K562 (cell line): ENCODE measurements around the gene PIRT. TPM values are rescaled to one million over a fixed set of nuclear protein-coding genes. Genes with fewer than 3 reads are reported as not detected.

Source experiments
- ATAC-seq: fragments of 200-7000 bp; cut with Tn5 transposase; 3 replicates; pipeline ENCODE4 v1.9.1; 2020; ENCODE audit warnings: moderate library complexity
- BruUV-seq: library from RNA; stranded (reverse); fragments of 400-500 nt; replicated peaks from 2 replicates; lab custom pipeline; 2021; lab: Mats Ljungman, UMichigan
- CTCF ChIA-PET: fragments of 300-600 bp; formaldehyde crosslinking; extraction: SDS; loops from one replicate; lab custom pipeline; 2021; ENCODE audit warnings: low intra/inter-chr PET ratio; lab: Yijun Ruan, JAX
- POLR2A ChIA-PET: fragments of 300-600, 350-650 bp; sonication (Branson Sonifier 250); formaldehyde crosslinking; extraction: SDS; loops from one replicate; lab custom pipeline; 2021; ENCODE audit warnings: antibody characterized with exemption, inconsistent platforms; lab: Yijun Ruan, JAX
- DNase-seq, 4 experiments: peaks; one replicate each; pipeline versions ENCODE4 v3.0.0 to v3.0.0-alpha.2; 2011 to 2018; ENCODE audit warnings: low spot score in 3 of 4, mixed read lengths in 3 of 4; ENCODE audit errors: extremely low read depth in 1 of 4
- FAIRE-seq: peaks from 2 replicates; lab custom pipeline; 2011; peaks lifted over from hg19 to GRCh38; lab: Jason Lieb, UNC
- H2AFZ ChIP-seq: 2 replicates; pipeline ENCODE4 v1.6.0; 2011; ENCODE audit warnings: low read depth, low read length, control low read depth, inconsistent platforms
- H3K27ac ChIP-seq: fragments of 200-600 bp; 3 replicates; pipeline ENCODE4 v1.8.0; 2011; ENCODE audit warnings: low read depth, mild to moderate bottlenecking, control low read depth, inconsistent platforms, low read length, moderate library complexity, mixed read lengths; ENCODE audit errors: extremely low read depth
- H3K27me3 ChIP-seq, 2 experiments: fragments of 300-600 bp in 1 of 2; 2 replicates in 1 of 2; 3 replicates in 1 of 2; pipeline versions ENCODE4 v1.6.0 to v1.8.0; 2011; ENCODE audit warnings: inconsistent platforms in 2 of 2, low read length in 2 of 2, mild to moderate bottlenecking in 1 of 2, mixed read lengths in 1 of 2, moderate library complexity in 1 of 2; ENCODE audit not compliant: control insufficient read depth in 2 of 2, insufficient read depth in 2 of 2
- H3K36me3 ChIP-seq: fragments of 300-600 bp; 3 replicates; pipeline ENCODE4 v1.8.0; 2011; ENCODE audit warnings: mild to moderate bottlenecking, low read length, inconsistent platforms; ENCODE audit not compliant: control insufficient read depth, insufficient read depth
- H3K4me1 ChIP-seq, 2 experiments: fragments of 200-600 bp in 1 of 2; replicated peaks in 1 of 2; 2 replicates in 1 of 2; 3 replicates in 1 of 2; pipeline versions ENCODE4 v1.5.1 to v1.8.0; 2011; ENCODE audit warnings: inconsistent platforms in 2 of 2, low read length in 2 of 2, mild to moderate bottlenecking in 1 of 2, mixed read lengths in 1 of 2, moderate library complexity in 1 of 2; ENCODE audit not compliant: control insufficient read depth in 2 of 2, insufficient read depth in 2 of 2
- H3K4me2 ChIP-seq: 2 replicates; pipeline ENCODE4 v1.6.1; 2011; ENCODE audit warnings: low read length, control low read depth, inconsistent platforms, mixed read lengths; ENCODE audit not compliant: insufficient read depth
- H3K4me3 ChIP-seq: fragments of 200-600 bp; sonication (generic), shearing (Covaris generic); 2 replicates; pipeline ENCODE4 v1.5.1; 2016; ENCODE audit warnings: control low read depth, inconsistent platforms
- H3K79me2 ChIP-seq: fragments of 200-600 bp; 3 replicates; pipeline ENCODE4 v1.8.0; 2011; ENCODE audit warnings: low read length, inconsistent platforms; ENCODE audit not compliant: control insufficient read depth, insufficient read depth
- H3K9ac ChIP-seq, 2 experiments: 2 replicates each; pipeline versions ENCODE4 v1.6.0 to v1.6.1; 2011; ENCODE audit warnings: low read depth in 2 of 2, low read length in 2 of 2, control low read depth in 1 of 2, inconsistent platforms in 1 of 2, mild to moderate bottlenecking in 1 of 2, mixed read lengths in 1 of 2; ENCODE audit not compliant: insufficient read depth in 1 of 2
- H3K9me1 ChIP-seq: one replicate; pipeline ENCODE4 v1.6.0; 2011; ENCODE audit warnings: inconsistent platforms, mild to moderate bottlenecking, low read length, moderate library complexity; ENCODE audit not compliant: control insufficient read depth, insufficient read depth
- H3K9me3 ChIP-seq: replicated peaks from 2 replicates; pipeline ENCODE4 v1.5.1; 2011; ENCODE audit warnings: low read depth, low read length, inconsistent platforms; ENCODE audit not compliant: control insufficient read depth, insufficient read depth
- H4K20me1 ChIP-seq: replicated peaks from 2 replicates; pipeline ENCODE4 v1.6.1; 2011; ENCODE audit warnings: low read length, inconsistent platforms, mixed read lengths; ENCODE audit not compliant: control insufficient read depth, insufficient read depth
- ATF7 ChIP-seq: fragments of 450-650 bp; IDR thresholded peaks from 2 replicates; pipeline ENCODE4 v1.7.1; 2014; ENCODE audit warnings: mild to moderate bottlenecking, moderate library complexity
- EP400 ChIP-seq: fragments of 450-650 bp; IDR thresholded peaks from 2 replicates; pipeline ENCODE4 v1.6.1; 2017; ENCODE audit warnings: antibody characterized with exemption, mild to moderate bottlenecking, moderate library complexity
- PHB ChIP-seq: fragments of 250-450 bp; sonication (Bioruptor Pico); IDR thresholded peaks from 2 replicates; pipeline ENCODE4 v1.5.0; 2021
- PHTF2 ChIP-seq: fragments of 250-450 bp; sonication (Bioruptor Pico); IDR thresholded peaks from 2 replicates; pipeline ENCODE4 v1.5.0; 2021; ENCODE audit warnings: mild to moderate bottlenecking
- POLR2H ChIP-seq: IDR thresholded peaks from 2 replicates; pipeline ENCODE4 v1.6.1; 2016; ENCODE audit warnings: missing genetic modification characterization, low read depth, mild to moderate bottlenecking, control low read depth, missing compliant biosample characterization, moderate library complexity
- PPARD ChIP-seq: fragments of 250-450 bp; sonication (Bioruptor Pico); IDR thresholded peaks from 2 replicates; pipeline ENCODE4 v1.8.0; 2022; ENCODE audit warnings: inconsistent platforms, mild to moderate bottlenecking, moderate library complexity
- ZNF165 ChIP-seq: fragments of 250-450 bp; sonication (Bioruptor Pico); IDR thresholded peaks from 2 replicates; pipeline ENCODE4 v1.4.0; 2020; ENCODE audit warnings: borderline replicate concordance
- ZNF253 ChIP-seq: fragments of 250-450 bp; sonication (Bioruptor Pico); conservative IDR thresholded peaks from 2 replicates; pipeline ENCODE4 v1.6.1; 2021; ENCODE audit warnings: mild to moderate bottlenecking
- ZNF589 ChIP-seq: fragments of 200-800 bp; sonication (Bioruptor generic); IDR thresholded peaks from 2 replicates; pipeline ENCODE4 v1.6.1; 2016; ENCODE audit warnings: low read depth, missing genetic modification characterization, missing compliant biosample characterization
- whole genome bisulfite sequencing: fragments of 100-300 bp; shearing (Covaris generic); methylation state at CpG from one replicate; pipeline ENCODE4 v1.1.6; 2016; ENCODE audit warnings: low coverage, mixed read lengths; ENCODE audit not compliant: insufficient coverage; ENCODE audit errors: missing lambda C conversion rate; 5-methylcytosine and 5-hydroxymethylcytosine counted together
- in situ Hi-C: fragments of 300-500 bp; cut with MboI; formaldehyde crosslinking; loops from 4 replicates; pipeline ENCODE4 v1.15.0; 2018; ENCODE audit warnings: inconsistent platforms, mixed read lengths
- intact Hi-C: fragments of 100-400 bp; cut with micrococcal nuclease; formaldehyde crosslinking; loops from 2 replicates; pipeline ENCODE4 v1.14.2; 2022
- polyA plus RNA-seq, 8 experiments: library from polyadenylated mRNA; depleted of rRNA in 4 of 8; stranded (reverse) in 5 of 8; unstranded in 3 of 8; fragments of >200 nt; fragmentation: Nextera tagmentation in 2 of 8; fragmentation: Illumina TruSeq in 1 of 8; extraction: Ambion mirVana in 2 of 8; extraction: Trizol in 1 of 8; gene quantifications; 2 replicates each; pipeline versions ENCODE4 v1.2.1 to v1.2.3, GENCODE V29; 2011 to 2014; ENCODE audit warnings: inconsistent platforms in 1 of 8, missing spikeins in 1 of 8
- total RNA-seq, 7 experiments: library from RNA; depleted of rRNA in 6 of 7; stranded (reverse); fragments of >200 nt in 6 of 7; fragmentation: Illumina TruSeq in 2 of 7; extraction: Trizol in 2 of 7; gene quantifications; 2 replicates each; pipeline versions ENCODE4 v1.2.1 to v1.2.3, GENCODE V29; 2011 to 2021; ENCODE audit warnings: low replicate concordance in 1 of 7
- TF ChIP-seq, protein P1 (sequence below): fragments of 450-650 bp; IDR thresholded peaks from 2 replicates; pipeline ENCODE4 v1.7.1; 2018; ENCODE audit warnings: mild to moderate bottlenecking, low read depth; ENCODE audit not compliant: partially characterized antibody
- TF ChIP-seq, protein P2 (sequence below): fragments of 250-450 bp; sonication (Bioruptor Pico); IDR thresholded peaks from 2 replicates; pipeline ENCODE4 v1.4.0; 2020; ENCODE audit warnings: mild to moderate bottlenecking, moderate library complexity

PIRT gene
- total and polyA plus RNA-seq, 9 of the 15 experiments (the other 6 are each of a cell fraction or from before 2014, with no cell fraction given): not detected

DNA sequence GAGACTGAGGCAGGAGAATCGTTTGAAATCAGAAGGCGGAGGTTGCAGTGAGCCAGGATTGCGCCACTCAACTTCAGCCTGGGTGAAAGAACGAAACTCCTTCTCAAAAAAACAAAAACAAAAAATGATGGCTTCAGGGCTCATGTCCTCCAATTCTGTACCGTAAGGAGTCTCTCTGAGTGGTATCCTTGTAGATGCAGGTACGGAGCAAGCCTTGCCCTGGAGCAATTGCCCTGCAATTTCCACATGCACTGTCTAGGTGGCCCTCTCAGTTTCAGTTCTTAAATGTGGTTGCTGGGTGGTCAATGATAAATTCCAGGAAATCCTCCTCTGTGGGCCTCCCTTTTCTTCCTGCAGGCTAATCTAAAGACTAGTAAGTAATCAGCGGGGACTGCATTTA, 44.6 kb downstream of the PIRT start:
- DNase-seq (no peak), ATAC-seq (no peak), FAIRE-seq (no peak)
- no peaks in the 10 kb centered on the region; a peak in 2 of 5 replicates for H3K27me3 ChIP-seq
- H3K4me3 ChIP-seq: no peak overlapping the region
- no peak overlapping the region for H3K27ac ChIP-seq
- intact Hi-C loops (no loop called here), in situ Hi-C loops (no loop called here)
- H3K4me1 ChIP-seq: no peaks in the 10 kb centered on the region; a peak in 1 of 5 replicates
- WGBS: 7% methylated on average over 4 of the region's 7 CpGs
- no peaks in the 10 kb centered on the region for H3K79me2 ChIP-seq
- H3K9me3 ChIP-seq: no peaks in the 10 kb centered on the region
- TF ChIP-seq, protein P1, sequence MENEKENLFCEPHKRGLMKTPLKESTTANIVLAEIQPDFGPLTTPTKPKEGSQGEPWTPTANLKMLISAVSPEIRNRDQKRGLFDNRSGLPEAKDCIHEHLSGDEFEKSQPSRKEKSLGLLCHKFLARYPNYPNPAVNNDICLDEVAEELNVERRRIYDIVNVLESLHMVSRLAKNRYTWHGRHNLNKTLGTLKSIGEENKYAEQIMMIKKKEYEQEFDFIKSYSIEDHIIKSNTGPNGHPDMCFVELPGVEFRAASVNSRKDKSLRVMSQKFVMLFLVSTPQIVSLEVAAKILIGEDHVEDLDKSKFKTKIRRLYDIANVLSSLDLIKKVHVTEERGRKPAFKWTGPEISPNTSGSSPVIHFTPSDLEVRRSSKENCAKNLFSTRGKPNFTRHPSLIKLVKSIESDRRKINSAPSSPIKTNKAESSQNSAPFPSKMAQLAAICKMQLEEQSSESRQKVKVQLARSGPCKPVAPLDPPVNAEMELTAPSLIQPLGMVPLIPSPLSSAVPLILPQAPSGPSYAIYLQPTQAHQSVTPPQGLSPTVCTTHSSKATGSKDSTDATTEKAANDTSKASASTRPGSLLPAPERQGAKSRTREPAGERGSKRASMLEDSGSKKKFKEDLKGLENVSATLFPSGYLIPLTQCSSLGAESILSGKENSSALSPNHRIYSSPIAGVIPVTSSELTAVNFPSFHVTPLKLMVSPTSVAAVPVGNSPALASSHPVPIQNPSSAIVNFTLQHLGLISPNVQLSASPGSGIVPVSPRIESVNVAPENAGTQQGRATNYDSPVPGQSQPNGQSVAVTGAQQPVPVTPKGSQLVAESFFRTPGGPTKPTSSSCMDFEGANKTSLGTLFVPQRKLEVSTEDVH: no peak
- TF ChIP-seq ATF7 (no peak), ZNF589 (CRISPR knock-in tag) (no peak), EP400 (no peak), POLR2H (no peak), PHB (CRISPR knock-in tag) (no peak), PPARD (CRISPR knock-in tag) (no peak), ZNF165 (CRISPR knock-in tag) (no peak), ZNF253 (CRISPR knock-in tag) (no peak), PHTF2 (no peak)
- TF ChIP-seq, protein P2, sequence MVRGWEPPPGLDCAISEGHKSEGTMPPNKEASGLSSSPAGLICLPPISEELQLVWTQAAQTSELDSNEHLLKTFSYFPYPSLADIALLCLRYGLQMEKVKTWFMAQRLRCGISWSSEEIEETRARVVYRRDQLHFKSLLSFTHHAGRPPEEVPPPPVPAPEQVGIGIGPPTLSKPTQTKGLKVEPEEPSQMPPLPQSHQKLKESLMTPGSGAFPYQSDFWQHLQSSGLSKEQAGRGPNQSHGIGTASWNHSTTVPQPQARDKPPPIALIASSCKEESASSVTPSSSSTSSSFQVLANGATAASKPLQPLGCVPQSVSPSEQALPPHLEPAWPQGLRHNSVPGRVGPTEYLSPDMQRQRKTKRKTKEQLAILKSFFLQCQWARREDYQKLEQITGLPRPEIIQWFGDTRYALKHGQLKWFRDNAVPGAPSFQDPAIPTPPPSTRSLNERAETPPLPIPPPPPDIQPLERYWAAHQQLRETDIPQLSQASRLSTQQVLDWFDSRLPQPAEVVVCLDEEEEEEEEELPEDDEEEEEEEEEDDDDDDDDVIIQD (CRISPR knock-in tag): no peak
- H3K9ac ChIP-seq: no peak overlapping the region
- no peak overlapping the region for H2AFZ ChIP-seq
- H4K20me1 ChIP-seq: no peaks in the 10 kb centered on the region
- CTCF ChIA-PET: no interaction called here
- POLR2A ChIA-PET: no interaction called here
- H3K9me1 ChIP-seq: no peaks in the 10 kb centered on the region
- no TSS peak for BruUV-seq
- H3K36me3 ChIP-seq: no peaks in the 10 kb centered on the region
- H3K4me2 ChIP-seq: no peak overlapping the region
